HG03575 (cell line): ENCODE data around the gene TBC1D10A.

Experiments used
- ATAC-seq: cut with Tn5 transposase; IDR thresholded peaks from one replicate; pipeline ENCODE4 v1.9.1; 2021; ENCODE audit not compliant: unreplicated experiment, insufficient number of reproducible peaks, low FRiP score; ENCODE audit errors: extremely low read depth

The TBC1D10A gene

GRCh38 chr22:30244641-30245040 is 82.1 kb downstream of the TBC1D10A start:
- no peak for ATAC-seq

DNA sequence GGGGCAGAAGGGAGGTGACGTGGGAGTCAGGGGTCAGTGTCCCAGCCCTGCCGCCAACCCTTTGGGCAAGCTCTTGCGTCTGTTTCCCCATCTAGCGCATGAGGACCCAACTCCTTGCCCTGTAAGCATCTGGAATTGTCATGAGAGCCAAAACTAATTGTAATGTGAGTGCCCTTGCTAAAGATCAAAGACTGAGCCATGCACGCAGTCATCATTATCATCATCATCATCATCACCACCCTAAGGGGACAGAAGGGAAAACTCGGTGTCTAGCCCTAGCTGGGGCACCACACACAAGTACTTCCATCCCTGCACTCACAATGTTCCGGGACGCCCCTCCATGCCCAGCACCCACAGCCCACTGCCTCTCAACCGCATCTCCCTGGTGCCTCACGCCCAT is 82.7 kb downstream of the TBC1D10A start:
- no peak for ATAC-seq

DNA sequence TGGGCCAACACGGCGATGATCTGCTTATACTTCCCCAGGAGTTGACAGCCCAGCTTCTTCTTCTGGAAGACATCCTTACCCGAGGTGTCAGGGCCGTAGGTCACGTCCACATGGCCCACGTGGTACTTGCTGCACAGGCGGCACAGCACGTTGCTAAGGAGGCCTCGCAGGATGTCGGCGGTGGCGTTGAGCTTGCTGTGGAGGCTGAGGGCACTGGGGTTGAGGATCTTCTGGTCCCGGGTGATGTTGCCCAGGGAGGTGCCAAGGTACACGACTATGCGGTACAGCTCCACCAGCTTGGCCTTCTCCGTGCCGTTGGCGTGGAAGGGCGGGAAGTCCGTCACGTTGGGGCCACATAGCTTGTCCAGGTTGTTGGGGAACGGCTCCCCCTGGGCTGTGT is 83.1 kb downstream of the TBC1D10A start:
- no peak for ATAC-seq
